T-cell (primary cell): ENCODE results near the gene TCF7L2. TPM values are rescaled to one million over a fixed set of nuclear protein-coding genes. Genes with fewer than 3 reads are reported as not detected.

ENCODE experiments used
- ATAC-seq, 4 experiments: fragments of 200-7000 bp in 3 of 4; fragments of 150-1000 bp in 1 of 4; cut with Tn5 transposase; replicated peaks in 1 of 4; 1 replicate in 3 of 4; 2 replicates in 1 of 4; pipeline ENCODE4 v1.10.0; 2021; ENCODE audit warnings: moderate library complexity in 3 of 4, mild to moderate bottlenecking in 2 of 4, moderate number of reproducible peaks in 1 of 4
- CTCF ChIA-PET, 2 donors: fragments of 300-600 bp; sonication (Branson Sonifier 250); formaldehyde crosslinking; loops; one replicate each; lab custom pipeline; 2022; ENCODE audit warnings: antibody characterized with exemption in 2 of 2; lab: Charles Lee
- POLR2A ChIA-PET, 2 donors: fragments of 300-600 bp; sonication (Branson Sonifier 250); formaldehyde crosslinking; loops; one replicate each; lab custom pipeline; 2022; ENCODE audit warnings: antibody characterized with exemption in 2 of 2; lab: Charles Lee
- DNase-seq, 35 experiments: peaks; one replicate each; pipeline versions ENCODE4 v3.0.0 to v3.0.0-alpha.2; 2013 to 2023
- H3K27ac ChIP-seq: one replicate; pipeline ENCODE4 v1.5.1; 2013; ENCODE audit warnings: low read length
- H3K27me3 ChIP-seq, 2 experiments: replicated peaks in 1 of 2; 1 replicate in 1 of 2; 2 replicates in 1 of 2; pipeline versions ENCODE4 v1.6.1 to v1.7.0; 2013; ENCODE audit warnings: low read length in 1 of 2, mixed read lengths in 1 of 2; ENCODE audit not compliant: control insufficient read depth in 2 of 2, insufficient read depth in 2 of 2; ENCODE audit errors: extremely low read depth in 1 of 2
- H3K36me3 ChIP-seq, 2 donors: 1 replicate in 1 of 2; 2 replicates in 1 of 2; pipeline versions ENCODE4 v1.6.1 to v1.7.0; 2013; ENCODE audit warnings: low read length in 1 of 2; ENCODE audit not compliant: control insufficient read depth in 2 of 2, insufficient read depth in 1 of 2; ENCODE audit errors: extremely low read depth in 1 of 2
- H3K4me1 ChIP-seq, 2 experiments: 1 replicate in 1 of 2; 2 replicates in 1 of 2; pipeline versions ENCODE4 v1.6.1 to v1.7.0; 2013; ENCODE audit warnings: low read length in 2 of 2, mixed read lengths in 1 of 2; ENCODE audit not compliant: insufficient read depth in 2 of 2, control insufficient read depth in 1 of 2; ENCODE audit errors: extremely low read depth in 1 of 2
- H3K4me3 ChIP-seq, 2 donors: 1 replicate in 1 of 2; 2 replicates in 1 of 2; pipeline versions ENCODE4 v1.5.1 to v1.7.0; 2013; ENCODE audit warnings: mild to moderate bottlenecking in 2 of 2, low read length in 1 of 2, moderate library complexity in 1 of 2; ENCODE audit not compliant: control insufficient read depth in 1 of 2; ENCODE audit errors: extremely low read depth in 1 of 2
- H3K9me3 ChIP-seq: 2 replicates; pipeline ENCODE4 v1.7.0; 2013
- H3K27ac Mint-ChIP-seq, 2 donors: one replicate each; pipeline ENCODE4 v1.8.0; 2020 to 2021; ENCODE audit warnings: mild to moderate bottlenecking in 2 of 2, mixed read lengths in 2 of 2
- H3K27me3 Mint-ChIP-seq, 2 donors: one replicate each; pipeline ENCODE4 v1.8.0; 2021 to 2022; ENCODE audit warnings: mixed read lengths in 2 of 2
- H3K36me3 Mint-ChIP-seq: one replicate; pipeline ENCODE4 v1.8.0; 2021; ENCODE audit warnings: mixed read lengths
- H3K4me1 Mint-ChIP-seq, 3 donors: one replicate each; pipeline ENCODE4 v1.8.0; 2020 to 2022; ENCODE audit warnings: mixed read lengths in 3 of 3, mild to moderate bottlenecking in 1 of 3
- H3K4me3 Mint-ChIP-seq, 3 donors: one replicate each; pipeline ENCODE4 v1.8.0; 2020 to 2022; ENCODE audit warnings: mild to moderate bottlenecking in 3 of 3, mixed read lengths in 3 of 3, moderate library complexity in 3 of 3
- H3K9me3 Mint-ChIP-seq, 3 donors: one replicate each; pipeline ENCODE4 v1.8.0; 2020 to 2022; ENCODE audit warnings: mixed read lengths in 3 of 3
- WGBS: methylation state at CpG from one replicate; pipeline ENCODE4 v1.1.5; 2013; ENCODE audit warnings: missing lambda C conversion rate; ENCODE audit not compliant: insufficient coverage; 5-methylcytosine and 5-hydroxymethylcytosine counted together
- total RNA-seq, 35 experiments: library from RNA in 6 of 35; stranded (reverse) in 6 of 35; fragments of 120-200 nt in 1 of 35; gene quantifications; one replicate each; pipeline versions ENCODE4 v1.2.1 to v1.2.4 and lab custom pipeline; 2013 to 2026

Gene TCF7L2
- total RNA-seq, 5 donors from 2014 or later (not counting 1 experiment from before 2014, with no cell fraction given), result 2.6 to 6.2 (median 3.3) TPM

DNA sequence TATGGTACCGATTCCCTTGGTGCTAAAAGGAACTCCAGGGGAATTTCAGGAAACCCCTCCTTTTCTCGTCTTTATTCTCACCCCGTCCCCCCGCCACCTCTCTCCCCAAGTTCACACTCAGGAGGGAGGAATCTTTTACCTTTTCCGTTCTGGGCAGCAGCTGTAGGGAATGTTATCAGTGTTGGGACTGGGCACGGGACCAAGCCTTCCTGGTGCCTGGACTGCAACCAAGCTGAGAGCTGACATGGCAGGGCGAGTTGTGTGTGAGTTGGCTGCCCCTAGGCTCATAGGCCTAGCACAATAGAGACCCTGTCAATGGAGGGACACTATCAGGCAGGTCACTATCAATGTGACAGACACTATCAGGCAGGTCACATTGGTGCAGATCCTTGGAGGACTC, 121.4 kb downstream of the TCF7L2 start:
- Mint-ChIP-seq H3K27ac (no peak overlapping the region), H3K9me3 (no peaks in the 10 kb centered on the region), H3K27me3 (no peaks in the 10 kb centered on the region), H3K4me3 (no peak overlapping the region), H3K4me1 (no peaks in the 10 kb centered on the region), H3K36me3 (peaks cover 5% of the 10 kb centered on the region)
- ATAC-seq (no peak), DNase-seq (no peak)
- 78% methylated on average over 2 of the region's 7 CpGs for WGBS
- Histone ChIP-seq H3K27ac (no peak overlapping the region), H3K9me3 (no peaks in the 10 kb centered on the region), H3K27me3 (no peaks in the 10 kb centered on the region), H3K4me1 (no peaks in the 10 kb centered on the region), H3K36me3 (no peaks in the 10 kb centered on the region), H3K4me3 (no peak overlapping the region)
- ChIA-PET CTCF (no interaction called here), POLR2A (no interaction called here)

GRCh38 chr10:113073549-113074189, 123.6 kb downstream of the TCF7L2 start:
- Histone ChIP-seq H3K4me3 (no peak overlapping the region), H3K36me3 (no peaks in the 10 kb centered on the region), H3K9me3 (no peaks in the 10 kb centered on the region), H3K27me3 (no peaks in the 10 kb centered on the region), H3K27ac (no peak overlapping the region), H3K4me1 (no peaks in the 10 kb centered on the region)
- no peaks in the 10 kb centered on the region for H3K9me3 Mint-ChIP-seq
- no peaks in the 10 kb centered on the region for H3K4me1 Mint-ChIP-seq
- DNase-seq, result no peak
- no peak overlapping the region for H3K4me3 Mint-ChIP-seq
- 88% methylated on average over 21 of the region's 23 CpGs for WGBS
- no peaks in the 10 kb centered on the region for H3K27me3 Mint-ChIP-seq
- ChIA-PET POLR2A (interaction anchor here (0.6 kb wide), 3 partner anchors 13 to 163 kb away, joined by 3 read pairs; no protein-coding TSS in a partner anchor), CTCF (no interaction called here)
- H3K36me3 Mint-ChIP-seq, result peaks cover 5% of the 10 kb centered on the region
- no peak for ATAC-seq
- H3K27ac Mint-ChIP-seq, result no peak overlapping the region

DNA sequence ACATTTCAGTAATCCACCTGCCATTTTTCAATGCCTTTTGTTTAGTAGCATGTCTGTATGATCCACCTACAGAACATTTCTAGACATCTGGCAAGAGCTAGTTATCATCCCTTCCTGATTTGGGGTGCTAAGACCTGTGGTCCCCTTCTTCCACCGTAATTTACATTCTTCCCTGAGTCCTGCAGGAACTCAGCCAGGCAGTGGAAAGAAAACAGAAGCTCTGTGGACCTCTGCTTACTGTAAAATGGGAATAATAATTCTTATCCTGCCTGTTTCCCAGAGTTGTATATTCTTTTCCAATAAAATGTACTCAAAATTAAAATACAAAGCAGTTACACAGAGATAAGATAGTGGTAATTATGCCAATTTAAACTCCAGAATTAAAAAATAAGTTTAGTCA, 126.9 kb downstream of the TCF7L2 start:
- Histone ChIP-seq H3K27ac (no peak overlapping the region), H3K4me3 (no peak overlapping the region), H3K27me3 (no peaks in the 10 kb centered on the region), H3K36me3 (no peaks in the 10 kb centered on the region), H3K4me1 (no peaks in the 10 kb centered on the region), H3K9me3 (no peaks in the 10 kb centered on the region)
- Mint-ChIP-seq H3K4me3 (no peak overlapping the region), H3K36me3 (no peaks in the 10 kb centered on the region), H3K9me3 (no peaks in the 10 kb centered on the region), H3K4me1 (no peaks in the 10 kb centered on the region), H3K27me3 (peaks cover 0 to 2% of the 10 kb centered on the region in 2 donors), H3K27ac (no peak overlapping the region)
- ChIA-PET CTCF (interaction anchor here in 1 of 2 donors (0.7 kb wide), 1 partner anchor 341 kb away, joined by 3 read pairs; no protein-coding TSS in a partner anchor), POLR2A (no interaction called here)
- no CpG with 5 or more reads among the region's 1 CpG for WGBS
- ATAC-seq (no peak), DNase-seq (no peak)

DNA sequence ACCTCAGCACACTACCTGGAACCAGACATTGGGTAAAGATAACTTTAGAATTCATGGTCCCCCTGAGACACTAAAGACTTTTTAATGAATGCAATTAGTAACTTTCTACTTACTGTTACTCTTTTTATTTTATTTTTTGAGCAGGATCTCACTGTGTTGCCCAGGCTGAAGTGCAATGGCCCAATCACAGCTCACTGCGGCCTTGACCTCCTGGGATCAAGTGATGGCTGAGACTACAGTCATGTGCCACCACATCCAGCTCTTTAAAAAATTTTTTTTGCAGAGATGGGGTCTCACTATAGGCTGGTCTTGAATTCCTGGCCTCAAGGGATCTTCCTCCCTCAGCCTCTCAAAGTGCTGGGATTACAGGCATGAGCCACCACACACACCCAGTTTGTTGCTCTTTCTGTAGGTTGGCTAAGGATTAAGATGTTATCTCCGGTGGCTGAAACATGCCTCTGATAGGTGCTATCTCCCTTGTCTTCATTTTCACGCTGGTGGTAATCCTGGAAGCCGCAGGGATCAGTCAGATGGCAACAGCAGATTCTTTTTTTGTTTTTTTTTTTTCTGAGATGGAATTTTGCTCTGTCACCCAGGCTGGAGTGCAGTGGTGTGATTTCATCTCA, 128.3 kb downstream of the TCF7L2 start:
- no peak overlapping the region for H3K27ac ChIP-seq
- WGBS, result 100% methylated on average over 1 of the region's 4 CpGs

GRCh38 chr10:113080061-113080924, 130.2 kb downstream of the TCF7L2 start:
- H3K4me3 ChIP-seq, result no peak overlapping the region
- no peaks in the 10 kb centered on the region for H3K4me1 ChIP-seq
- no peak overlapping the region for H3K27ac ChIP-seq
- H3K36me3 ChIP-seq, result no peaks in the 10 kb centered on the region
- Mint-ChIP-seq H3K4me1 (no peaks in the 10 kb centered on the region), H3K27me3 (peaks cover 0 to 2% of the 10 kb centered on the region in 2 donors), H3K36me3 (no peaks in the 10 kb centered on the region), H3K4me3 (no peak overlapping the region), H3K27ac (no peak overlapping the region), H3K9me3 (no peaks in the 10 kb centered on the region)
- no peaks in the 10 kb centered on the region for H3K27me3 ChIP-seq
- ChIA-PET POLR2A (interaction anchor here in 1 of 2 donors (0.7 kb wide), 1 partner anchor 19 kb away, joined by 3 read pairs; no protein-coding TSS in a partner anchor), CTCF (no interaction called here)
- ATAC-seq, result no peak
- no CpG with 5 or more reads among the region's 8 CpGs for WGBS
- DNase-seq, result no peak
- H3K9me3 ChIP-seq, result no peaks in the 10 kb centered on the region

More for the DNA sequence above, 128.3 kb downstream of the TCF7L2 start:
- H3K27me3 ChIP-seq, result no peaks in the 10 kb centered on the region
- no peaks in the 10 kb centered on the region for H3K36me3 Mint-ChIP-seq
- no peak for DNase-seq
- H3K27me3 Mint-ChIP-seq, result peaks cover 0 to 2% of the 10 kb centered on the region in 2 donors
- POLR2A ChIA-PET, result no interaction called here
- no peaks in the 10 kb centered on the region for H3K4me1 Mint-ChIP-seq
- CTCF ChIA-PET, result no interaction called here
- H3K36me3 ChIP-seq, result no peaks in the 10 kb centered on the region
- no peaks in the 10 kb centered on the region for H3K9me3 Mint-ChIP-seq
- no peak overlapping the region for H3K4me3 Mint-ChIP-seq
- H3K4me3 ChIP-seq, result no peak overlapping the region
- H3K4me1 ChIP-seq, result no peaks in the 10 kb centered on the region
- H3K9me3 ChIP-seq, result no peaks in the 10 kb centered on the region
- ATAC-seq, result no peak
- H3K27ac Mint-ChIP-seq, result no peak overlapping the region

DNA sequence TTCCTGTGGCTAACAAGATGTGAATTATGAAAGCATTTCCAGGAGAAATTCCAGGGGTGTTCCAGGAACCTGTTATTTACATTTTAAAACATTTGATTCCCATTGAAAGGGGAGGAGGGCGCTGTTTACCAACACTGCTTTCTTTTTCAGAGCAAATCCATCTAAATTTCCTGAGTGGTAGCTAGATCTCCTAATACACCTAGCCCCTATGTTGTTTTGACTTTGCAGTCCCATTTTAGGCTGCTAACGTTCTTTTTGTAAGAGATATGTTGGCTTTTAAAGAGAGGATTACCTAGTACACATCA, 130.8 kb downstream of the TCF7L2 start:
- DNase-seq, result no peak
- Mint-ChIP-seq H3K27ac (no peak overlapping the region), H3K4me1 (no peaks in the 10 kb centered on the region), H3K27me3 (peaks cover 0 to 2% of the 10 kb centered on the region in 2 donors), H3K9me3 (no peaks in the 10 kb centered on the region), H3K4me3 (no peak overlapping the region), H3K36me3 (no peaks in the 10 kb centered on the region)
- ChIA-PET POLR2A (no interaction called here), CTCF (no interaction called here)
- H3K9me3 ChIP-seq, result no peaks in the 10 kb centered on the region
- H3K27me3 ChIP-seq, result no peaks in the 10 kb centered on the region
- H3K36me3 ChIP-seq, result no peaks in the 10 kb centered on the region
- ATAC-seq, result no peak
- H3K4me1 ChIP-seq, result no peaks in the 10 kb centered on the region
- H3K4me3 ChIP-seq, result no peak overlapping the region
- WGBS, result no CpG with 5 or more reads among the region's 2 CpGs
- no peak overlapping the region for H3K27ac ChIP-seq
